GM19238 (cell line): ENCODE measurements around the gene OR52H1.

ENCODE experiments used
- DNase-seq: peaks from one replicate; pipeline ENCODE4 v3.0.0; 2011; ENCODE audit warnings: low spot score; ENCODE audit not compliant: insufficient read length

Gene OR52H1

GRCh38 chr11:5534046-5534445 is 14.3 kb downstream of the OR52H1 start:
- no peak for DNase-seq

GRCh38 chr11:5531053-5531831 is 17.1 kb downstream of the OR52H1 start:
- no peak for DNase-seq

- DNase-seq, result no peak
Observed at GRCh38 chr11:5528495-5528894, 19.8 kb downstream of the OR52H1 start.

- no peak for DNase-seq
Observed at GRCh38 chr11:5527716-5528115, 20.6 kb downstream of the OR52H1 start.

- DNase-seq, result no peak
Observed at GRCh38 chr11:5524756-5525155, 23.6 kb downstream of the OR52H1 start.

- DNase-seq, result no peak
Observed at GRCh38 chr11:5522308-5522707, 26.0 kb downstream of the OR52H1 start.

- no peak for DNase-seq
Observed at GRCh38 chr11:5521540-5521939, 26.8 kb downstream of the OR52H1 start.

GRCh38 chr11:5516599-5516998 is 31.7 kb downstream of the OR52H1 start, which contains the start of gene UBQLNL:
UBQLNL (minus strand) TSS chr11:5516699; CDS start chr11:5516441, 258 bp downstream.
- no peak for DNase-seq

- no peak for DNase-seq
Observed at GRCh38 chr11:5514841-5515240, 33.5 kb downstream of the OR52H1 start.

- no peak for DNase-seq
Observed at GRCh38 chr11:5509803-5510202, 38.5 kb downstream of the OR52H1 start, which contains the start of gene UBQLN3. UBQLN3 (minus strand) TSS chr11:5509957; CDS start chr11:5509558, 399 bp downstream.

GRCh38 chr11:5508605-5509004 is 39.7 kb downstream of the OR52H1 start:
- no peak for DNase-seq

- no peak for DNase-seq
Observed at GRCh38 chr11:5507933-5508305, 40.4 kb downstream of the OR52H1 start.

- no peak for DNase-seq
Observed at GRCh38 chr11:5507177-5507932, 41.0 kb downstream of the OR52H1 start.

GRCh38 chr11:5505363-5506048 is 42.8 kb downstream of the OR52H1 start:
- DNase-seq, result no peak

- DNase-seq, result no peak
Observed at GRCh38 chr11:5504403-5504921, 43.9 kb downstream of the OR52H1 start.

- no peak for DNase-seq
Observed at GRCh38 chr11:5500393-5500801, 47.9 kb downstream of the OR52H1 start.

- no peak for DNase-seq
Observed at GRCh38 chr11:5499671-5500070, 48.7 kb downstream of the OR52H1 start.
